SKM-1 treated with dmso at 0.1 percent for 144 hours (cell line): ENCODE data around the gene BCL7C.
A peak's percentile ranks its signal among the peaks of the same experiment; 100 is the strongest.
"Not testable (repeated sequence)": the region's sequence is repeated elsewhere in the genome, so short reads cannot be mapped to it uniquely, and the experiment has no call there.

Experiments used
- DNase-seq: peaks from one replicate; lab custom pipeline; 2025; ENCODE audit not compliant: unreplicated experiment; lab: John Stamatoyannopoulos, UW

BCL7C gene

DNA sequence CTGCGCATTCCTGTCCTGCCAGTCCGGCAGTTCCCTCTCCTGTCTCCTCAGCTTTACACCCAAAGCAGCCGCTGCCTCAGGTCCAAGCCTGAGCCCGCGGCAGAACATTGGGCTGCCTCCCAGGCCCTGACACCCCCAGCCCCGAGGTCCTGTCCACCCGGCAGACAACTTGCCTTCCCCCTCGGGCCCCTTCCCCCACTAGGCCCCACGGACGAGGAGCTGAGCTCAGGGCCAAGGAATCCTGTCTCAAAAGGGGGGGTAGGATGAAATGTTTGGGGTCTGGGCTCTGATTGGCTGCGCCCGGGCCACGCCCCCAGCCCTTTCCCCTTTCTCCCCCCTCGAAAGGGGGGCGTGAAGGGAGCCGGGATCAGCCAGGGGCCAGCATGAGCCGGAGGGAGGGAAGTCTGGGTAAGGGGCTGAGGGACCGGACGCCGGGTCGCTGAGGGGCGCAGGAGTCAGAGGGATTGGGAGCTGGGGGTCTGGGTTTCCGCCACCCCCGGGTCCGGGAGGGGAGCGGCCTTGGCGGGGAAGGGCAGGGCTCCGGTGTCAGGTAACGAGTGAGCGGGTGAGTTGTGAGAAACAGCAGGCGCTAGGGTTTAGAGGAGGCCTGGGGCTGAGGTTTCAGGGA lies 2.5 kb upstream of the BCL7C start, which contains the start of gene CTF1:
Gene CTF1 (plus strand): TSS at position 354 of the 628 bp plus-strand sequence. CDS start 30 bp downstream, at position 384.
- no peak for DNase-seq

DNA sequence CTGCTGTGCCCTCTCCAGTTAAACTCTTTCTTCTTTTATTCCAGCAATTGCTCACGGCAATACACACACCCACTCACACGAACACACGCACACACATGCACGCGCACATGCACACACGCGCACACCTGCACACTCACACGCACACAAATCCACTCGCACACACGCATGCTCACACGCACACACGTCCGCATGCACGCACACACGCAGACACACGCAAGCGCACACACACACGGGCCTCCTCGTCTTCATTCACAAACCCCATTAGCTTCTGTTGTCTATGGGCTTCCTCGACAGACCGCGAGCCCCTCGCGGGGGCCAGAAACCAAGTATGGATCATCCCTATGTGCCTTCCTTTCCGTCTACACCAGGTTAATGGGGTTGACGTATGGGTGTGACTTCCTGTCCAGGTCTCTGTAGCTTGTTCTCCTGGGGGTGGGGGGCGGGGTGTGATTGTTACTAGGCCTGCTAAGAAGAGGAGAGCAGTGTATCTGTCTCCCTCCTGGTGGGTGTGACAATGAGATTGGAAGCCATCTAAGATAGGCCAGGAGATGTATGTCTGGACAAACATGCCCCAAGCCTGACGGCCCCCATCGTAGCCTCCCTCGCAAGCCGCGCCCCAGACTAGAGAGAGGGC lies 1.9 kb upstream of the BCL7C start:
- no peak for DNase-seq

DNA sequence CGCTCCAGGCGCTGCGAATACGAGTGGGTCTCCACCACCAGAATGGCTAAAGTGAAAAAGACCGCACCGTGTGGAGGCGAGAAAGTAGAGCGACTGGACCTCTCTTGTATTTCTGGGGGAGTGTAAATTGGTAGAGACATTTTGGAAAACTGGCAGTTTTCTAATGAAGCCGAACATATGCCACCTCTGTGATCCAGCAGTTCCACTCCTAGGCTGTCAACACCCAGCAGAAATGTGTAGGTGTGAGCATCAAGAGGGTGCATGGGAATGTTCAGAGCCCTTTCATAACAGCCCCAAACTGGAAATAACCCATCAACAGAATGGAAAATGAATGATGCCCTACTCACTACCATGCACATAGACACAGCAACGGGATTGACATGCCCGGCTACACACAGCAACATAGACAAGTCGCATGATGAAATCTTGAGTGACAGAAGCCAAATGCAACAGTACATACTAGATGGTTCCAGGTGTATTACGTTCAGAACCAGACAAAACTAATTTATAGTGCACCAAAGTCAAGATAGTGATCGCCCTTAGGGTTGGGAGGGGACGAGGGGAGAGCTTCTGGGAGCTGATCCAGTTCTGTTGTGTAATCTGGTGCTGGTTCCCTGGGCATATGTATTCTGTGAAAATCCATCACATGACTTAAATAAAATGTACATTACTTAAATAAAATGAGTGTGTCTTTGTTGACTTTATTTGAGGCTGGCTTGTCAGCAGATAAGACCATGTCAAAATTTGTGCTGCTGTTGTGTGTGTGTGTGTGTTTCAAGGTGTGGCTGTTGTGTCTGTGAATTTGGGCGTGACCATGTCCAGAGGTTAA lies 877 bp upstream of the BCL7C start:
- DNase-seq, result no peak

DNA sequence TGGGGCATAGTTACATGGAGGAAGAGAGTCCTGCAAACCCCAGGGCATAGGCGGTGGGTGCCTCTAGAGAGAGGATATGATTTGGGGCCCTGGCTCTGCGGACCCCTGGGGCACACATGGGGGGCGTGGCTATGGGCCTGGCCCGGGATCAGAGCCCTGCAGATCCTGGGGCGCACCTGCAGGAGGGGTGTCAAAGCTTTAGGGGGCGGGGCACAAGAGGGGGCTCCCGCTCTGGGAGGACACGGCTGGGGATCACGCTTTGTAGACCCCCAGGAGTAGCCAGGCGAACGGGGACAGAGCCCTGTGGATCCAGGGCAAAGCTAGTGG lies 497 bp downstream of the BCL7C start:
- DNase-seq, result no peak

DNA sequence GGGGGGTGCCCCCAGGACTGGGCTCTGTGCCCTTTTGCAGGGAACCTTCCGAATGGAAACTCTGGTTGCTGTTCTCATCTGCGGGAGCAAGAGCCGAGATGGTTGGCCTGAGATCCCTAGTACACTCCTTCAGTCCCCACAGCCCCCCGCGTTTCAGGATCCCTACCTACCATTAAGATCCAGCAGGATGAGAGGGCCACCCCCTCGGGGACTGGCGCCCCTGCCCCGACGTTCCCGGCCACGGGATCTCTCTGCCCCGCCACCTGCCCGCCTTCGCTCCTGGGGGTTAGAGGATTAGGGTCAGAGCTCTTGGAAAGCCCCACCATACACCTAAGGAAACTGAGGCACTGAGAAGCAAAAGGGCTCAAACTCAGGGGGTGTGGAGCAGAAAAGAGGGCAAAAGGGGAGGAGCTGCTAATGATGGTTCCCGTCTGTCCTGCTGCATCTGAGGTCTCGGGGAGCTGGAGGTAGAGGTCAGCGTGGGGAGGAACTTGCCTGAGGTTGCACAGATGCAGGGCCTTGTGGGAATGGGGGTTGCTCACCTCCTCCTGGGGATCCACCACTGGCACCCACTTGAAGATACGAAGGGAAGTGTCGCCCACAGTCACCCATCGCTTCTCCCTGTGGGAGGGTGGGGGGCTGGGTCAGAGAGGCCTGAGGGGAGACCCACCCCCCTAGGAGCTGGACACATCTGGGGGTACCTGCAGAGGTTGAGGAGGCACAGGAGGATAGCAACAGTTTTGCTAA lies 1.0 kb downstream of the BCL7C start:
- no peak for DNase-seq

DNA sequence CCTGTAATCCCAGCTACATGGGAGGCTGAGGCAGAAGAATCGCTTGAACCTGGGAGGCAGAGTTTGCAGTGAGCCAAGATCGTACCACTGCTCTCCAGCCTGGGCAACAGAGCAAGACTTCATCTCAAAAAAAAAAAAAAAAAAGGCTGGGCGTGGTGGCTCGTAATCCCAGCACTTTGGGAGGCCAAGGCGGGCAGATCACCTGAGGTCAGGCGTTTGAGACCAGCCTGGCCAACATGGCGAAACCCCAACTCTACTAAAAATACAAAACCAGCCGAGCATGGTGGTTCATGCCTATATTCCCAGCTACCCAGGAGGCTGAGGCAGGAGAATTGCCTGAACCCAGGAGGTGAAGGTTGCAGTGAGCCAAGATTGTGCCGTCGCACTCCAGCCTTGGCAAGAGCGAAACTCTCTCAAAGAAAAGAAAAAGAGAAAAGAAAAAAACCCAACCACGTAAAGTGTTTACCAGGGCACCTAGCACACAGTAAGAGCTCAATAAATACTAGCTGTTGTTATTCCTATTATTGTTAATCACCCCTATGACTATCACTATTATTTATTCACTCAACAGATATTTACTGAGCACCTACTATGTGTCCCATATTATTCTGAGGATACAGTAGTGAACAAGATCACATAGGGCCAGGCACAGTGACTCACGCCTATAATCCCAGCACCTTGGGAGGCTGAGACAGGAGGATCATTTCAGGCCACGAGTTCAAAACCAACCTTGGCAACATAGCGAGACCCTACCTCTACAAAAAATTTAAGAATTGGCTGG lies 2.6 kb downstream of the BCL7C start:
- DNase-seq, result not testable (repeated sequence)

DNA sequence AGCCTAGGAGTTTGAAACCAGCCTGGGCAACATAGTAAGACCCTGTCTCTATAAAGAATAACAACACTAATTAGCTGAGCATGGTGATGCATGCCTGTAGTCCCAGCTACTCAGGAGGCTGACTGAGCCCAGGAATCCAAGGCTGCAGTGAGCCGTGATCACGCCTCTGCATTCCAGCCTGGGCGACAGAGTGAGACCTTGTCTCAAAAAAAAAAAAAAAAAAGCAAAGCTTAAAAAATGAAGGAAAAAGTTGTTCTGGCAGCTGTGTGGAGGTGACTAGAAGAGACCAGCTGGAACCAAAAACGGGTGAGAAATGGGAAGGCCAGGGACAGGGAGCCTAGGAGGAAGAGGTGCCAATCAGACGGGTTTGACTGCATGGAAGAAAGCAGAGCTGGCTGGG lies 4.2 kb downstream of the BCL7C start:
- no peak for DNase-seq

DNA sequence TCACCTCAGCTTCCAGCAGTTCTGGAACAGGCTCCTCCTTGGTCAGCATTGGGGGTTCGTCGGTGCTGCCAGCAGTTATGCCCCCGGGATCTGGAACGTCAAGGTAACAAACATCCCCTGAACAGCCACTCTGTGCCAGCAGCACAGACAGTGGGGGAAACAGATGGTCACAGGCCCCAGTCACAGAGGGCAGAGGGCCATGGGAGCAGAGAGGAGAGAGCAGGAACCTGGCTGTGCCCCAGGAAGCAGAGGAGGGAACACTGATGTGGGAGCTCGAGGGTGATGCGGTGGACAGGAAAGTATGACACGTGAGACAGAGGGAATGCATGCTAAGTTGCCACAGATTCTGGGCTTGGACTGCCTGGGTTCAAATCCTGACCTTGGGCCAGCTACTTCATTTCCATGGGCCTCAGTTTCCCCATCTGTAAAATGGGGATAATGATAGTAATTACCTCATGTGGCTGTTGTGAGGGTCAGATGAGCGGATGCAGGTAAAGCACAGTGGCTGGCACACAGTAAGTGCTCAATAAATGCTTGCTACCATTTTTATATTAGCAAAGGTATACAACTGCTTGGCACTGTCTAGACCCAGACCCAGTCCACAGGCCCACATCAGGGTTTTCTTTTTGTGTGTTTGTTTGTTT lies 4.9 kb downstream of the BCL7C start:
- DNase-seq, result no peak

DNA sequence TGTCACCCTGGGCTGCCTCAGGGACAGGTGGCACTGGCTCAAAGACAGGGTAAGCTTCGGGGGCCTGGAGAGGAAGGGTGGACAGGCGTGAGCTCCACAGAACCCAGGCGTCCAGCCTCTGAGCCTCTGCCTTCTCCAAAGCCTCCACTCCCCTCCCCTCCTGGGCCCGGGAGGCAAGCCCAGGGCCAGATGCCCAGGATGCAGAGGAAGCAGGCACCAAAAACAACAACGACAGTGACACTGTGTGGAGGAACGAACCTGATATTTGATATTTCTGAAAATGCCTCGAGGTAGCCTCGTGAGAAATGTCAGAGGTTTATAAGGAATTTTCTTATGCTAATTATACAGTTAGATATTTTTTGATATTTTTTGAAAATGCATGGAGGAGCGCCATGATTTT lies 6.0 kb downstream of the BCL7C start:
- DNase-seq, result no peak

DNA sequence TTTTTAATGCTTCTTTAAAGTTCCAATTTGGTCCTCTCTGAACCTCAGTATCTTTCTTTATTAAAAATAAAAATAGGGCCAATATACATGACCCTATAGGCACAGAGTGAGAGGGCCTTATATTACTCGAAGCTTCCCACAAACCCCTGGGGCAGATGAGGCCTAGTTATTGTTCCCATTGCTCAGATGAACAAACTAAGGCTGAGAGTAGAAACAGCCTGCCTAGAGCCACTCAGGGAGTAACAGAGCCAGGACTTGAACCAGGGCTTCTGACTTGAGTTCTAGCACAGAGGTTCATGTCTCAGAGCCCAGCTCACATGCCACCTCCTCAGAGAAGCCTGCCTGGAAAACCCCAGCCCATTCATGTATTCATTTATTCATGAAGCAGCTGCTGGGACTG lies 7.7 kb downstream of the BCL7C start:
- DNase-seq, result no peak

DNA sequence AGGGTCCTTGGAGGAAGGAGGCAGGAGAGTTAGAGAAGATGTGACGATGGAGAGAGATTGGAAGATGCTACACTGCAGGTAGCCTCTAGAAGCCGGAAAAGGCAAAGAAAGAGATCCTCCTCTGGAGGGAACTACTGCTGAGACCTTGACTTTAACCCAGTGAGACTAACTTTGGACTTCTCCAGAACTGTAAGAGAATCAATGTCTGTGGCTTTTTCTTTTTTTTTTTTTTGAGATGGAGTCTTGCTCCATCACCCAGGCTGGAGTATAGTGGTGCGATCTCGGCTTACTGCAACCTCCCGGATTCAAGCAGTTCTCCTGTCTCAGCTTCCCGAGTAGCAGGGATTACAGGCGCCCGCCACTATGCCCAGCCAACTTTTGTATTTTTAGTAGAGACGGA lies 8.7 kb downstream of the BCL7C start:
- no peak for DNase-seq

DNA sequence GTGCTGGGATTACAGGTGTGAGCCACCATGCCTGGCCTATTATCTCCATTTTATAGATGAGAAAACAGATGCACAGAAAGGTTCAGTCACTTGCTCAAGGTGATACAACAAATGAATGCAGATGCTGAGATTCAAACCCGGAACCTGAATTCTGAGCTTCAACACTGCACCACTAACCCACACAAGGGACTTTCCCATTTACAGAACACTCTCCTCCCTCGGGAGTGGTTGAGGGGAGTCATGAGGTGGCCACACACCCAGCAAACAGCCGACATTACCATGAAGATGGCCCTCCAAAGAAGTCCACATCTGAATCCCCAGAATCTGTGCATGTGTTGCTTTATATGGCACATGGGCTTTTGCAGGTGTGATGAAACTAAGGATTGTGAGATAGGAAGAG lies 9.1 kb downstream of the BCL7C start:
- DNase-seq, result no peak

DNA sequence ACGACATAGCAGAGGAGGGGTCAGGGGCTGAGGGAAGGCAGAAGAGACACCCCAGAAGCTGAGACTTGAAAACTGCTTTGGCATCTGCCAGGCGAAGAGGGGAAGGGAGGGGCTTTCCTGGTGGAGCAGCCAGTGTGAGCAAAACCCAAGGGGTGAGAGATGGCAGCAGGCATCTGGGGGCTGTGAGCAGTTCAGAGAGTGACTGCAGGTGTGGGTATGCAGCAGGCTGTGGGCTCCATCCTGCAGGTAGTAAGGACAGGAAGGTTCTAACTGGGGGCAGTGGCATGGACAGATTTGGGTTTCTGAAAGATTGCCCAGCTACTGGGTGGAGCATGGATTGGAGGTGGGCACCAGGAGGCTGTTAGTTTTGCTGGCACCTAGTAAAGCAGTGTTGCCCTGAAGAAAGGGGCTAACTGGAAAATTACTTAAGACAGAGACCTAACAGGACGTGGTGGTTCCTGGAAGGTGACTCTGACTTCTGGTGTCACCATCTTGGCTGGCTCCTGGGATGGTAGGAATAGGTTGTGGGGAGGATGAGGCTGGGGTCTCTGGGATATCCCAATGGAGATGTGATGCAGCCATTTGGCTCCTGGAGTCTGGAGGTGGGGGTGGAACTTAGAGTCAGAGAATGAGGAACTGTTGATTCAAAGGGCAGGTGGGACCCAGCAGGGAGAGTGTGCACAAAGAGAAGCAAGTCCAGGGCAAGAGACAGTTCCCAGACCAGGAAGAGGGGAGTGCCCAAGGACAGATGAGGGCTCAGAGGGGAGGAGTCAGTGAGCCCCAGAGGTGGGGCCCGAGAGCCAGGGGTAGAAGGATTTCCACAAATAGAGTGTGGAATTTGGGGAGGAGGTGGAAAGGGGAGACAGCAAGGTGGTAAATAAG lies 11.2 kb downstream of the BCL7C start:
- DNase-seq, result no peak

DNA sequence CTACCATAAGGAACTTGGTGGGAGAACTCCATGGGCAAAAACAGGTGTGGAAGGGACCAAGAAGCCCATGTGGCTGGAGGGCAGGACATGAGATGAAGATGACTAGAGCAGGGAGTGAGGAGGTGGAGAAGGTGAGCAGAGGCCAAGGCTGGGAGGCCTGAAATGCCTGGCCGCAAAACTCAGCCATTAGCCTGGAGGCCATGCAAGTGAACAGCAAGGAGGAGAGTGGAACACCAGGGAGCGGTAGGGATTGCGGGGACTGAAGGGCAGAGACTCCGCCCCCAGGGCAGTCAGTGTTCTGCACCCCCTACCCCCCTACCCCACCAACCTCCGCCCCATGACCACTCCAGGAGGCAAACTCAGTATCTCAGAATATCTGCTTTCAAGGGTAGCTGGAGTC lies 17.0 kb downstream of the BCL7C start:
- DNase-seq, result no peak

DNA sequence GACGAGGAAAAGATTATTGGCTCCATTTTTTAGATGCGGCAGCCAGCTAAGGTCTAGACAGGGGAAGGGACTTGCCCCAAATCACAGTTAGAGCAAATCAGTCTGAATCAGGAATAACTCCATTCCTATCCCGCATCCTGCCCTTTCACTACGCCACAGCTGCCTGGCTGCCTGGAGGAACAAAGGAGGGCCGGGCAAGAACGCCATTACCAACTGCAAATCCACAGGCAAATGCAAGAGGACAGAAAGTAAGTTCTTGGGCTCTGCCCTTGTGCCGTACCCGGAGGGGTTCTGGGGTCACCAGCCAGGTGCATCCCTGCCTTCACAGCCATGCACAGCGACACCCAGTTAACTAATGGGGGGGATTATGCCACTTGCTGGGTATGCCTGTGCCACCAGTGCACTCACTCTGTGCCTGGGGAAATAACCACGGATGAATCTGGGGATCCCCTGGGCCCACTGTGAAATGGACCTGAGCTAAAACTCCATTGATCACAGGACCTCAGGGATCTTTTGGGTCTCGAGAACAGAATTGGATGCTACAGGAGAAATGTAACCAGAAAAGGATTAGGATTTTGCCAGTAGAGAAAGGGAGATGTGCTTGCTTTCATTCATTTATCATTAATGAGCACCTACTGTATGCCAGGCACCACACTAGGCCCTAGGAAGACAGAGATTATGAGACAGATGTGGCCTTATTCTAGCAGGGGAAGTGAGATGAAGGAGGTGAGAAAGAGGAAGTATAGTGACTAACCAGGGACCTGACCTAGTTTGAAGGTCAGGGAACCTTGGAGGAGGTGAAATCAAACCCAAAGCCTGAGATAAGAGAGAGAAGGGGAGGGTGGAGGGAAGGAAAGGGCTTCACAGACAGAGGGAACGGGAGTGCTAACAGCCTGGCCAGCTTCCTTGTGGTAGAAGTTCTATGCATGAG lies 17.7 kb downstream of the BCL7C start:
- DNase-seq, result peak; percentile 83

DNA sequence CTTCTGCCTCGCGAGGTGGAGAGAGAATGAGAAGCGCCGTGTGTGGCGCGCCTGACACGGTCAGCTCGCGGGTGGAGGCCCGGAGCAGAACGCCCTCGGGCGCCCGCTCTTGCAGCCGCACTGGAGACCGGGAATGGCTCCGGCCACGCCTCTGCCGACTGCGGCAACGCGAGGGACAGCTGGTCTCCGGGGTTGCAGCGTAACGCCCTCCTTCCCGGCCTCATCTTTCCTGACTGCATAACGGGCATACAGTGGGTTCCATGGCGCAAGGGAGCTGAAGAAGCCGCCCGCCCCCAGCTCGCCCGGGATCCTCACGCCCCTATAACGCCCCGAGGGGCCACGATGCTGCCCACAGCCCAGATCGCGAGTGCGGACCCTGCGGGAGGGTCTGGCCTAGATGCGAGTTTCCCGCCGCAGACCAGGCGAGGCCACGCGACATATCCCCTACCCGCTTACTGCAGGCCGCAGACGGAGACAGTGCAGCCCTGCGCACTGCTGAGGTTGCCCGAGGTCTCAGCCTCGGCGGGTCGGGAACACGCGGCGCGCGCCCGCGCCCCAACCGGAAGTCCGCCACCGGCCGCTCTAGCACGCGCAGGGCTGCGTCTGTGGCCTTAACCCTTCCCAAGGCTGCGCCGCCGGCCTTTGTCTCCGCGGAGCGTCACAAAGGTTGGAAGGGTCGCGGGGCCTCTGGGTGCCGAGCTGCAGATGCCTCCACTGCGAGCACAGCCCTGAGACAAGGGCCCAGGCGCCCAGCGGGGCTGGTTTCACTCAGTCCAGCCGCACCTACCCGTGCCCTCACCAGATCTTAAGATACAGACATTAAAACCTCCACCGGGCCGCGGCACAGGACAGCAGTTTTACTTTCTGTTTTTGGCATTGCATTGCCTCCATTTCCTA lies 18.8 kb downstream of the BCL7C start:
- DNase-seq, result peak; percentile 85

DNA sequence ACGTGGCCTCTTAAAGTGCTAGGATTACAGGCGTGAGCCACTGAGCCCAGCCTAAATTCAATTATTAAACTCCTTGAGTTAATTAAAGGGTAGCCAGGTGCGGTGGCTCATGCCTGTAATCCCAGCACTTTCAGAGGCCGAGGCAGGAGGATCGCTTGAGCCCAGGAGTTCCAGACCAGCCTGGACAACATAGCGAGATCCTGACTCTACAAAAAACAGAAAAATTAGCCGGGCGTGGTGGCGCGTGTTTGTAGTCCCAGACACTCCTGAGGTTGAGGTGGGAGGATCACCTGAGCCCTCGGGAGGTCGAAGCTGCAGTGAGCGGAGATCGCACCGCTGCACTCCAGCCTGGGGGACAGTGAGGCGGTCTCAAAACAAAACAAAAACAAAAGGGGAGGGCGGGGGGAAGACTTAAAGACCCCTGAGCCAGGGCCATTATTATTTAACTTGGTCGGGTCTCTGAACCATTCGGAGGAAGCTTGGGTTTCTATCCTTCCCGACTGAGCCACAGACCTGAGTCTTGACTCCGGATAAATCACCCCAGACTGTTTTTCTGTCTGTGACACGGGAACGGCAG lies 19.5 kb downstream of the BCL7C start:
- DNase-seq, result no peak
